NCI-H226 (cell line): ENCODE results near the gene CROCC.

Experiments
- DNase-seq: peaks from one replicate; pipeline ENCODE4 v3.0.0-alpha.2; 2015

CROCC gene

DNA sequence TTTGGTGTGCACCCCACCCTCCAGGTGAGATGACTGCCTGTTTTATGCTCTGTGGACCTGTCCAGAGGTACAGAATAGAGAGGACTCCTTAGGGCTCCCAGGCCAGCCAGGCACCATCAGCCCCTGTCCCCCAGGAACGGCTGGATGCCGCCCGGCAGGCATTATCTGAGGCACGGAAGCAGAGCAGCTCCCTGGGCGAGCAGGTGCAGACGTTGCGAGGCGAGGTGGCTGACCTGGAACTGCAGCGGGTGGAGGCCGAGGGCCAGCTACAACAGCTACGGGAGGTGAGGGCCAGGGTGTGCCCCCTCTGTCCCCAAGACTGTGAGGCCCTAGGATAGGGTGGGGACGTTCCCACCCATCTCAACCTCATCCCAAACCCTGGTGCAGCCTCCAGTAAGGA lies 47.9 kb downstream of the CROCC start:
- DNase-seq: no peak

- DNase-seq: no peak
Observed at GRCh38 chr1:16970132-16970910, 48.6 kb downstream of the CROCC start.

DNA sequence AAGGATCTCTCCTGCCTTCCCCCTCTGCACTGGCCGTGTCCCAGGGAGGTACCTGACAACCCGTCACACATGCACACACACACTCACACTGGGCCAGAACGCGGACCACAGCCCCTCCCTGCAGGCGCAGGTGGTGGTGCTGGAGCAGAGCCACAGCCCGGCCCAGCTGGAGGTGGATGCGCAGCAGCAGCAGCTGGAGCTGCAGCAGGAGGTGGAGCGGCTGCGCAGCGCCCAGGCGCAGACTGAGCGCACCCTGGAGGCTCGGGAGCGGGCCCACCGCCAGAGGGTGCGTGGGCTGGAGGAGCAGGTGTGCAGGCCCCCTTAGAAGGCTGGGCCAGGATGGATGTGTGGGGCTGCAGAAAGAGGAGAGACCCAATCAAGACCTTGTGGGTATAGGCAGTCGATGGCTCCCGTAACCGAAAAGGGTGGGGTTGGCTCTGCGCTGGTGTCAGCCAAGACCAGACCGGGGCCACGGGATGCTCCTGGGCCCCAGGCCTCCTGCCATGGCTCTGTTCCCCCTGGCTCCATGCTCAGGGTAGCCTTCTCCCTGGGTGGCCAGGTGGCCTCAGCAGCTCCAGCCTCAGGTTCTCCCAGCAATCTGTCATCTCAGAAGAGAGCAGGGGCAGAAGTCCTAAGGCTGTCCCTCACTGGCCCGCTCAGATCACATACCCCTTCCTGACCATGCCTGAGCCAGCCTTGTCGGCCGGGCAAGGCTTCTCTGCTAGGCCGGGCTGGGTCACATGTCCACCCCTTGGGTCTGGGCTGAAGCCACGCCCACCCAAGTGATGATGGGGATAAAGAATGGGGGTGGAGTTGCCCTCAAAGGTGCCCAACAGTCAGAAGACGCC lies 49.8 kb downstream of the CROCC start:
- no peak for DNase-seq

- no peak for DNase-seq
Observed at GRCh38 chr1:16972189-16972895, 50.6 kb downstream of the CROCC start.

DNA sequence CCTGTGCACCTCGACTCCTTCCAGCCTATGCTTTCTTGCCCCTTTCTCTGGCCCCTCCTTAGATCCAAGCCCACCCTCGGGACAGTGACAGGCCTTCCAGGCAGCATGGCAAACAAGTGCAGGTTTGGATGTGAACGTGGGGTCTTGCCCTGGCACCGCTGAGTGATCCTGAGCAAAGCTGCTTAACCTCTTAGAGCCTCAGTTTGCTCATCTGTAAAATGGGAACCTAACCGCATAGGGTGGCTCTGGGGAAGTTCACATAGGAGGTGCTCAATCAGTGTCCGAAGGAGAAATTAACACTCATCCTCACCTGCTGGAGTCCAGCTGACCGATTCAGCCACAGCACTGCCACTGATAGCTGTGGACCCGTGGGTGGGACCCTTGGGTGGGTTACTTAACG lies 51.5 kb downstream of the CROCC start:
- no peak for DNase-seq

DNA sequence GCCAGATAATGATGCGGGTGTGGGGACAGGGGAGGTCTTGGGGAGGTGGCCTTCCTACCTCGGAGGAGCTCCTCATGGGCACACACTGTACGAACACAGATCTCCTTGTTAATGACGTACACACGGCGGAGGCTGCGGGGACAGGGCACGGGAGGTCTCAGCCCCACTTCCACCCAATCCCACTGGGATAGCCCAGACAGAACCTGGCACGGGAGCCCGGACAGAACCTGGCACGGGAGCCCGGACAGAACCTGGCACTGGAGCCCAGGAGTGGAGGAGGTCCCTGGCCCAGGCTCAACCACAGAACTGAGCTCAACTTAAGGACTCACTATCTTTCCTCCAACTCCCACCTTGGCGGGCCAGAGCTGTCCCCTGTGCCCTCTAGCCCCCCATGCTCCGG lies 53.5 kb downstream of the CROCC start:
- no peak for DNase-seq

GRCh38 chr1:16975838-16976237 lies 54.1 kb downstream of the CROCC start:
- DNase-seq: no peak

DNA sequence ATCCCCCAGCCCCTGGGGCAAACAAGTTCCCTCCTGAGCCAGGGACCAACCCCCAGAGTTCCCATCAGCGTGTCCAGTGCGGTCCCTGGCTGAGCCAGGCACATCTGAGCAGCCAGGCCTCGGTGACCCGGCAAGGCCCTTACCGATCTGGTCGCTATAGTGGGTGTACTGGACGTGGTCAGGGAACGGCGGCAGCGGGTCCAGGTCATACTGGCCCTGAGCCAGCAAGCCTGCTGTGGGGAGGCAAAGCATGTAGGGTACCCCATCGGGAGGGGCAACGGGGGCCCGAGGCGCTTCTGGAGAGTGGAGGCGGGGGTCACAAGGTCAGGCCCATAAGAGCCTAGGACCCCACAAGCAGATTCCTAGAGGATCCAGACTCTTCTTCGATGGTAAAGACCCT lies 55.2 kb downstream of the CROCC start:
- DNase-seq: no peak

DNA sequence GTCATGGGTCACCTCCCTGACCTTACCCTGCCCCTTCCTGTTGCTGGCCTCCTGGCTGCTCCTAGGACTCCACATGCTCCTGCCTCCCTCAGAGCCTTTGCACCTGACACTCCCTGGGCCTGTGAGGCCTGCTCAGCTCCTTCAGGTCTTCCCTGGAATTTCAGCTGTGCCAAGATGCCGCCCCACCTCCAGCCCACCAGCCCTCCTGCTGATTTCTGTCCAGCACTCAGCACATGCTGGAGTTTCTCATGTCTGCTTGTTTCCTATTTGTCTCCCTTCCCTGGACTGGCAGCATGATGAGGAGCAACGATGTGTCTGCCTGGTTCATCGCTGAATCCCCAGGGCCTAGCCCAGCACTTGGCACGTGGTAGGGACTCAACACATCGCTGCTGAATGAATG lies 55.6 kb downstream of the CROCC start:
- DNase-seq: no peak

GRCh38 chr1:16978139-16978538 lies 56.4 kb downstream of the CROCC start:
- no peak for DNase-seq

- no peak for DNase-seq
Observed at GRCh38 chr1:16978567-16979474, 57.1 kb downstream of the CROCC start.

GRCh38 chr1:16979475-16980327 lies 58.0 kb downstream of the CROCC start:
- no peak for DNase-seq

GRCh38 chr1:16980473-16981268 lies 58.9 kb downstream of the CROCC start, which contains the start of gene MFAP2:
TSS of gene MFAP2 (minus strand) at chr1:16980620. CDS start at chr1:16978273, 2,347 bp downstream.
- peak; percentile 47 for DNase-seq

- DNase-seq: peak; percentile 88
Observed at GRCh38 chr1:16981269-16981849, 59.6 kb downstream of the CROCC start.

GRCh38 chr1:16982902-16983301 lies 61.2 kb downstream of the CROCC start:
- DNase-seq: no peak

GRCh38 chr1:16983649-16984048 lies 61.9 kb downstream of the CROCC start:
- DNase-seq: no peak

GRCh38 chr1:16984717-16985116 lies 63.0 kb downstream of the CROCC start:
- DNase-seq: peak; percentile 99

GRCh38 chr1:16986113-16986512 lies 64.4 kb downstream of the CROCC start:
- DNase-seq: no peak

- no peak for DNase-seq
Observed at GRCh38 chr1:16986560-16986959, 64.8 kb downstream of the CROCC start.

- no peak for DNase-seq
Observed at GRCh38 chr1:16986962-16987361, 65.2 kb downstream of the CROCC start.
